ENCODE results near the gene POU2AF2.
A peak's percentile ranks its signal among the peaks of the same experiment; 100 is the strongest.
"Not testable (repeated sequence)": the region's sequence is repeated elsewhere in the genome, so short reads cannot be mapped to it uniquely, and the experiment has no call there.

POU2AF2 gene

GRCh38 chr11:111230122-111230465, 15.4 kb upstream of the POU2AF2 start:
- H3K9me3 ChIP-seq (ENCODE audit: control insufficient read depth, insufficient read depth, low read length): no peaks in the 10 kb centered on the region
- H3K36me3 ChIP-seq (ENCODE audit: insufficient read depth, low read length): no peaks in the 10 kb centered on the region
- H3K9ac ChIP-seq (ENCODE audit: low read depth, low read length): peak overlapping the region; percentile 70; the same call in 1 of the 2 replicates
- no peaks in the 10 kb centered on the region for H3K4me1 ChIP-seq (ENCODE audit: insufficient read depth, low read length)

- Histone ChIP-seq H3K9me3 (ENCODE audit: control insufficient read depth, insufficient read depth, low read length) (no peaks in the 10 kb centered on the region), H3K4me1 (ENCODE audit: insufficient read depth, low read length) (no peaks in the 10 kb centered on the region), H3K9ac (ENCODE audit: low read depth, low read length) (no peak overlapping the region), H3K36me3 (ENCODE audit: insufficient read depth, low read length) (no peaks in the 10 kb centered on the region)
These were observed 13.7 kb upstream of the POU2AF2 start for GRCh38 chr11:111231836-111232235.

- H3K9ac ChIP-seq (ENCODE audit: low read depth, low read length): no peak overlapping the region
- H3K36me3 ChIP-seq (ENCODE audit: insufficient read depth, low read length): no peaks in the 10 kb centered on the region
- H3K9me3 ChIP-seq (ENCODE audit: control insufficient read depth, insufficient read depth, low read length): no peaks in the 10 kb centered on the region
- no peaks in the 10 kb centered on the region for H3K4me1 ChIP-seq (ENCODE audit: insufficient read depth, low read length)
These were observed 9.1 kb upstream of the POU2AF2 start for GRCh38 chr11:111236383-111236782.

DNA sequence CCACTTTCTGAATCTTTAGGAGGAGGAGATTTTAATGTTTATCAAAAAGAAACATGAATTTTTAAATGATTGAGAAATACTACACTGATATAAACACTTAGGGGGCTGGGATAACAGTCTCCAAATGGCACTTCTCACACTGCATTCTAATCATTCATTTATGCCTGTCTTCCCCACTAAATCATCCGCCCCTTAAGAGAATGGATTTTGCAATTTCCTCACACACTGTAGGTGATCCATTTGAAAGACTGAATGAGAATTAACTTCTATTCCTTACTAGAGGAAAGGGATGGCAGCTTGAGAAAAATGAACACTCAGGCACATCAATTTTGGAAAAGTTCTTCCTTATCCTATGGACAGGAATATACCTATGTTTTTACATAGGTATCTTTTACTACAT, 7.6 kb upstream of the POU2AF2 start:
- Histone ChIP-seq H3K9me3 (ENCODE audit: control insufficient read depth, insufficient read depth, low read length) (no peaks in the 10 kb centered on the region), H3K9ac (ENCODE audit: low read depth, low read length) (no peak overlapping the region), H3K36me3 (ENCODE audit: insufficient read depth, low read length) (no peaks in the 10 kb centered on the region), H3K4me1 (ENCODE audit: insufficient read depth, low read length) (no peaks in the 10 kb centered on the region)

DNA sequence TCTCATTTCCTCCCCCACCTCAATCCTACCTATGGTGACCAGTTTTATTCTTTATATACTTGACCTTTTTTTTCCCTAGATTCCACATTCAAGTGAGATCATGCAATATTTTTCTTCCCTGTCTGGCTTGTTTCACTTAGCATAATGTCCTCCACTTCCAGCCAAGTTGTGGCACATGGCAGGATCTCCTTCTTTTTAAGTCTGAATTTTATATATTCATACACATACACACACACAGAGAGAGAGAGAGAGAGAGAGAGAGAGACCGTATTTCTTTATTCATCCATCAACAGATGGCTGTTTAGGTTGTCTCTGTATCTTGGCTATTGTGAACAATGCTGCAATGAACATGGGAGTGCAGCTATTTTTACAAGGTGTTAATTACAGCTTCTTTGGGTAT, 1.4 kb downstream of the POU2AF2 start:
- Histone ChIP-seq H3K9me3 (ENCODE audit: control insufficient read depth, insufficient read depth, low read length) (no peaks in the 10 kb centered on the region), H3K4me1 (ENCODE audit: insufficient read depth, low read length) (no peaks in the 10 kb centered on the region), H3K36me3 (ENCODE audit: insufficient read depth, low read length) (no peaks in the 10 kb centered on the region), H3K9ac (ENCODE audit: low read depth, low read length) (no peak overlapping the region)

DNA sequence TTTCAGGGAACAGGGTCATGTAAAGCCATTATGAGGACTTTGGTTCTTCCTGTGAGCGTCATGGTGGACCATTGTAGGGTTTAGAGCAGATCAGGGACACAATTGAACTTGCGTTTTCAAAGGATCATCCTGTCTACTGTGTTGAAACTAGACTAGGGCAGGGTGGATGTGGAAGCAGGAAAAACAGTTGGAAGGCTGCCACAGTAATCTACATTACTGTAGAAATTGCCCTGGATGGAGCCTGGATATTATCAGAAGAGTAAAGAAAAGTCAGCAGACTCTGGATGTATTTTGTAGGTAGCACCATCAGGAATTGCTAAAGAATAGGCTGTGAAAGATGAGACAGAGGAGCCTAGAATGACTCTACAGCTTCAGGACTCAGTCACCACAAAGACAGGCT, 5.4 kb downstream of the POU2AF2 start:
- no peaks in the 10 kb centered on the region for H3K9me3 ChIP-seq (ENCODE audit: control insufficient read depth, insufficient read depth, low read length)
- no peak overlapping the region for H3K9ac ChIP-seq (ENCODE audit: low read depth, low read length)
- H3K4me1 ChIP-seq (ENCODE audit: insufficient read depth, low read length): no peaks in the 10 kb centered on the region
- H3K36me3 ChIP-seq (ENCODE audit: insufficient read depth, low read length): no peaks in the 10 kb centered on the region

DNA sequence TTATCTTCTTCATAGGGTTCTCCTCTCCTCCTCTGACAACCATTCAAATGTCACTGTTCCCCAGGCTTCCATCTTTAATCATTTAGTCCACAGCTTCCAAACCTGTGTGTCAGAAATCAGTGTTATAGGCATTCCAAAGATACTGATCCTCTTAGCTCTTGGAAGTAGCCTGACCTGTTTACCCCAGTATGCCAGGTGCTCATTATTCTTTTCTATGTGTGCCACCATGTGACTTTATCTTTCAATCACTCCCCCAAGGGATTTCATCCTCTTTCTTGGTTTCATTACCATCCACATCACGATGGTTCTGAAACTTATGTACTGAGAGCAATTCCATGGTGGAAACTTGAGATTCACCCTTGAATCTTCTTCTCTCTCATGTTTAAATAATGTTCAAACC, 7.6 kb downstream of the POU2AF2 start:
- Histone ChIP-seq H3K36me3 (ENCODE audit: insufficient read depth, low read length) (no peaks in the 10 kb centered on the region), H3K4me1 (ENCODE audit: insufficient read depth, low read length) (no peaks in the 10 kb centered on the region), H3K9me3 (ENCODE audit: control insufficient read depth, insufficient read depth, low read length) (no peaks in the 10 kb centered on the region), H3K9ac (ENCODE audit: low read depth, low read length) (no peak overlapping the region)

DNA sequence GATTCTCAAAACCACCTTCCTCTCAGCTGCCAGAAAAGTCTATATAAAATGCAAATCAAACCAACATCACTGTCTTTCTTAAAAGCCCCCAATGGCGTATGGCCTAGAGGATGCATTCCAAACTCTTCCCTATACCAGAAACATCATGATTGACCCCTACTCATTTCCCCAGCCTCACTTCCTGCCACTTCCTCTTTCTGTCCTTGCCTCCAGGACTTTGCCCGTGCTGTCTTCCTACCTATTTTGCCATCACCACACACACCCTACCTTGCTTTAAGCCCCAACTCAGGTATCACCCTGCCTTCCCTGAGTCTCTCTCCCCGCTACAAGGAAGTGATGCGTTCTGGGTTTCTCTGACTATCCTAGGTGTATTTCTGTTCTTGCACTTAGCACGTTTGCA, 8.1 kb downstream of the POU2AF2 start:
- no peaks in the 10 kb centered on the region for H3K9me3 ChIP-seq (ENCODE audit: control insufficient read depth, insufficient read depth, low read length)
- no peaks in the 10 kb centered on the region for H3K36me3 ChIP-seq (ENCODE audit: insufficient read depth, low read length)
- H3K4me1 ChIP-seq (ENCODE audit: insufficient read depth, low read length): no peaks in the 10 kb centered on the region
- H3K9ac ChIP-seq (ENCODE audit: low read depth, low read length): no peak overlapping the region

GRCh38 chr11:111258046-111258445, 12.5 kb downstream of the POU2AF2 start:
- Histone ChIP-seq H3K9me3 (ENCODE audit: control insufficient read depth, insufficient read depth, low read length) (no peaks in the 10 kb centered on the region), H3K4me1 (ENCODE audit: insufficient read depth, low read length) (no peaks in the 10 kb centered on the region), H3K9ac (ENCODE audit: low read depth, low read length) (no peak overlapping the region), H3K36me3 (ENCODE audit: insufficient read depth, low read length) (no peaks in the 10 kb centered on the region)

DNA sequence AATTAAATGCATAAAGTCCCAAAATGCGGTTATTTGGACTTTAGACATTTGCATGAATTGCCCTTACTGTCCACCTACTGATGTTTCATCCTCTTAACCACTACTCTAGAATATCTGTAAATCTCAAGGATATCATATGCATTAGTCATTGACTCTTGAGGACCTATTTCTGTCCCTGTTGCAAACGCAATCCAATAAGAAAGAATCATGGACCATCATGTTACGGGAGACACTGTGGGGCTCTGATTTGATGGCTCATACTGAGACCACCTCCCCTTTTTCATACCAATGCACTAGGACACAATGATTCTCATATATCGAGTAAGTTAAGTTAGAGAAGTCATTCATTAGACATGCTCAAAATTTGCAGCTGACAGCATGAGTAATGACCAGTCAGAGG, 14.4 kb downstream of the POU2AF2 start:
- Histone ChIP-seq H3K36me3 (ENCODE audit: insufficient read depth, low read length) (no peaks in the 10 kb centered on the region), H3K9ac (ENCODE audit: low read depth, low read length) (no peak overlapping the region), H3K9me3 (ENCODE audit: control insufficient read depth, insufficient read depth, low read length) (no peaks in the 10 kb centered on the region), H3K4me1 (ENCODE audit: insufficient read depth, low read length) (no peaks in the 10 kb centered on the region)

GRCh38 chr11:111260811-111261210, 15.3 kb downstream of the POU2AF2 start:
- H3K9me3 ChIP-seq (ENCODE audit: control insufficient read depth, insufficient read depth, low read length): no peaks in the 10 kb centered on the region
- H3K4me1 ChIP-seq (ENCODE audit: insufficient read depth, low read length): no peaks in the 10 kb centered on the region
- no peak overlapping the region for H3K9ac ChIP-seq (ENCODE audit: low read depth, low read length)
- H3K36me3 ChIP-seq (ENCODE audit: insufficient read depth, low read length): no peaks in the 10 kb centered on the region

- H3K9ac ChIP-seq (ENCODE audit: low read depth, low read length): no peak overlapping the region
- H3K4me1 ChIP-seq (ENCODE audit: insufficient read depth, low read length): no peaks in the 10 kb centered on the region
- H3K36me3 ChIP-seq (ENCODE audit: insufficient read depth, low read length): no peaks in the 10 kb centered on the region
- no peaks in the 10 kb centered on the region for H3K9me3 ChIP-seq (ENCODE audit: control insufficient read depth, insufficient read depth, low read length)
These were observed 19.1 kb downstream of the POU2AF2 start for GRCh38 chr11:111264646-111265045.

DNA sequence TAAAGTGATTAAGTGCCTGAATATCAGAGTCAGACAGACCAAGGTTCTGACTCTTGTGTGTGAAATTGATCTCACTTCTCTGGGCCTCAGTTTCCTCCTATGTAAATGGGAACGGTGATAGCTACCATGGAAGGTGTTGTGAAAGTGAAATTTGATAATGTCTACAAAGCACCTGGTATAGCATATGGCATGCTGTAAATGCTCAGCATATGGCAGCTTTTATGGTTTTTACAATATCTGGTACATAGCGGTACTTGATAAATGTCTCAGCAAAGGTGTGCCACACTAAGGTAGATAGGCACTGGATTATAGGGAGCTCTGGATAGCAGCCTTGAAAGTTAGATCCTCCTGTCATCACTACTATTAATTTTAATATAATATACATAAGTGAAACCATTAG, 19.9 kb downstream of the POU2AF2 start:
- no peaks in the 10 kb centered on the region for H3K36me3 ChIP-seq (ENCODE audit: insufficient read depth, low read length)
- H3K9me3 ChIP-seq (ENCODE audit: control insufficient read depth, insufficient read depth, low read length): no peaks in the 10 kb centered on the region
- H3K9ac ChIP-seq (ENCODE audit: low read depth, low read length): no peak overlapping the region
- H3K4me1 ChIP-seq (ENCODE audit: insufficient read depth, low read length): no peaks in the 10 kb centered on the region

DNA sequence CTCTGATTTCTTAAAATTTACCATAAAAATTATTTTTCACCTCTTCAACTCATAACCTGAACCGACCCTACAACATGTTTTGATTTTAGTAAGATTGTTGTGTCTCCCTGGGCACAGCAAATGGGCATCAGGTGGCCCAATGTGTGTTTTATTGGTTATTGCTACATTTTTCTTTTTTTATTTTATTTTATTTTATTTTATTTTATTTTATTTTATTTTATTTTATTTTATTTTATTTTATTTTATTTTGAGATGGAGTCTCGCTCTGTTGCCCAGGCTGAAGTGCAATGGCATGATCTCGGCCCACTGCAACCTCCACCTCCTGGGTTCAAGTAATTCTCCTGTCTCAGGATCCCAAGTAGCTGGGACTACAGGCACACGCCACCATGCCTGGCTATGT, 22.8 kb downstream of the POU2AF2 start:
- H3K4me1 ChIP-seq (ENCODE audit: insufficient read depth, low read length); H3K9ac ChIP-seq (ENCODE audit: low read depth, low read length); H3K36me3 ChIP-seq (ENCODE audit: insufficient read depth, low read length); H3K9me3 ChIP-seq (ENCODE audit: control insufficient read depth, insufficient read depth, low read length): not testable (repeated sequence)

GRCh38 chr11:111269146-111269868, 23.8 kb downstream of the POU2AF2 start:
- Histone ChIP-seq H3K4me1 (ENCODE audit: insufficient read depth, low read length) (no peaks in the 10 kb centered on the region), H3K9me3 (ENCODE audit: control insufficient read depth, insufficient read depth, low read length) (no peaks in the 10 kb centered on the region), H3K9ac (ENCODE audit: low read depth, low read length) (no peak overlapping the region), H3K36me3 (ENCODE audit: insufficient read depth, low read length) (no peaks in the 10 kb centered on the region)

DNA sequence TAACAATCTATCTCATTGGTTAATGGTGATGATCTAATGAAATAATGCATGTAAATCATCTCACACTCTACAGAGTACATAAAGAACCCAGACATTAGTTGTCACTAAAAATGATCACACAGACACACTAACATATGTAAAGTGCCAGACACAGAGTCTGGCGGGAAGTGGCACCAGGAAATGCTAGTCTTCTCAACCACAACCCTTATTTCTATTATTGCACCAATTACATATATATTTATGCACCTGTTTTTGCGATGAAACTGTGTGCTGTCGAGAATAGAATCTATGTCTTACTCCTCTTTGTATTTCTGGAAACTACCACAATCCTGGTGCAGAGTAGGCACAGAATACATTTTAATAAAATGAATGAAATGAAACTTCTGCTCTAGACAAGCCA, 26.9 kb downstream of the POU2AF2 start:
- Histone ChIP-seq H3K36me3 (ENCODE audit: insufficient read depth, low read length) (no peaks in the 10 kb centered on the region), H3K9me3 (ENCODE audit: control insufficient read depth, insufficient read depth, low read length) (no peaks in the 10 kb centered on the region), H3K9ac (ENCODE audit: low read depth, low read length) (no peak overlapping the region), H3K4me1 (ENCODE audit: insufficient read depth, low read length) (no peaks in the 10 kb centered on the region)
